ENCODE results near the gene DCLRE1B.
"Not testable (repeated sequence)": the region's sequence is repeated elsewhere in the genome, so short reads cannot be mapped to it uniquely, and the experiment has no call there.

DCLRE1B gene

DNA sequence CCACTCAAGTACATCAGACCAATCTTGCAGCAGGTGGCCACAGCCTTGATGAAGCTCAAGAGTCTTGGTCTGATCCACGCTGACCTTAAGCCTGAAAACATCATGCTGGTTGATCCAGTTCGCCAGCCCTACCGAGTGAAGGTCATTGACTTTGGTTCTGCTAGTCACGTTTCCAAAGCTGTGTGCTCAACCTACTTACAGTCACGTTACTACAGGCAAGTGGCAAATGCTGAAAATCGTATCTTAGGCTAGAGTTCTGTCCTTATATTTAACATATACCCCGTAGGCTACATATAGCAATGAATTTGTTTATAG, 36.1 kb downstream of the DCLRE1B start:
- H3K9me3 ChIP-seq (ENCODE audit: control insufficient read depth, insufficient read depth, low read length): no peaks in the 10 kb centered on the region
- 0 out of 2 replicates have a peak, but pooled peaks cover 6% of the 10 kb centered on the region for H3K36me3 ChIP-seq (ENCODE audit: insufficient read depth, low read length)
- 0 out of 2 replicates have a peak, but pooled peaks cover 7% of the 10 kb centered on the region for H3K4me1 ChIP-seq (ENCODE audit: insufficient read depth, low read length)
- no peak overlapping the region for H3K9ac ChIP-seq (ENCODE audit: low read depth, low read length)

DNA sequence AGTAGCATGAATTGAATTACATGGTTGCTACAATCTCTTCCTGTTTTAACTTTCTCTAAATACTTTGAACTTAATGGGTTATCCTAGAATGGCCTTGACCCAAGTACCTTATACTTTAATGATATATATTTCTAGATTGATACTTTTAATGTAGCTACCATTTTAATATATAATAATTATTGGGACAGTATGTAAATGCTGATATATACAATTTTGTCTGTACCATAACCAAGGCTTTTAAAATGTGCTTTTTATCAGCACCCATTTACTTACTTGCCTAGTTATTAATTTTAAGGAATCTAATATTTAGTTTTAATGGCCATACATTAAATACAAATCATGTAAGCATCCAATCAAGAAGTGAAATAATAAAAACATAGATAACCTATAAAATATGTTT, 37.4 kb downstream of the DCLRE1B start:
- H3K9me3 ChIP-seq (ENCODE audit: control insufficient read depth, insufficient read depth, low read length): no peaks in the 10 kb centered on the region
- H3K4me1 ChIP-seq (ENCODE audit: insufficient read depth, low read length): peaks cover 5% of the 10 kb centered on the region; the same call in 1 of the 2 replicates
- H3K9ac ChIP-seq (ENCODE audit: low read depth, low read length): no peak overlapping the region
- 0 out of 2 replicates have a peak, but pooled peaks cover 6% of the 10 kb centered on the region for H3K36me3 ChIP-seq (ENCODE audit: insufficient read depth, low read length)

DNA sequence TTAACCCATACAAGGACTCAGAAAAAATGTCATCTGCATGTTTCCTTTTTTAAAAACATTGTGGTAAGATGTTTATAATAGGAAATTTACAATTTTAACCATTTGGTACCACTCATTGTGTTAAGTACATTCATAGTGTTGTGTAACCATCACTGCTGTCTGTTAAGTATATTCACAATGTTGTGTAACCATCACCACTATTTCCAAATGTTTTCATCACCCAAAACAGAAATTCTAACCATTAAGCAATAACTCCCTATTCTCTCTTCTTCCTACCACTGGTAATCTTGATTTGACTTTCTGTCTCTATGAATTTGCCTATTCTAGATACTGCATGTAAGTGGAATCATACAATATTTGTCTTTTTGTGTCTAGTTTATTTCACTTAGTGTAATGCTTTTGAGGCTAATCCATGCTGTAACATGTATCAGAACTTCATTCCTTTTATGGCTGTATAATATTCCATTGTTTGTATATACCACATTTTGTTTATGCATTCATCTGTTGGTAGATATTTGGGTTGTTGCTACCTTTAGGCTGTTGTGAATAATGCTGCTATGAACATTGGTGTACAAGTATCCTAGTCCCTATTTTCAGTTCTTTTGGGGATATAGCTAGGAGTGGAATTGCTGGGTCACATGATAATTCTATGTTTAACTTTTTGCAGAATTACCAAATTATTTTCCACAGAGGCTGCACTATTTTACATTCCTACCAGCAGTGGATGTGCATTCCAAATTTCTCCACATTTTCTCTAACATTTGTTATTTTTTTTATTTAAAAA, 38.1 kb downstream of the DCLRE1B start:
- H3K36me3 ChIP-seq (ENCODE audit: insufficient read depth, low read length): 0 out of 2 replicates have a peak, but pooled peaks cover 6% of the 10 kb centered on the region
- no peaks in the 10 kb centered on the region for H3K9me3 ChIP-seq (ENCODE audit: control insufficient read depth, insufficient read depth, low read length)
- H3K4me1 ChIP-seq (ENCODE audit: insufficient read depth, low read length): peaks cover 5% of the 10 kb centered on the region; the same call in 1 of the 2 replicates
- H3K9ac ChIP-seq (ENCODE audit: low read depth, low read length): no peak overlapping the region

- Histone ChIP-seq H3K9ac (ENCODE audit: low read depth, low read length) (no peak overlapping the region), H3K4me1 (ENCODE audit: insufficient read depth, low read length) (peaks cover 5% of the 10 kb centered on the region; the same call in 1 of the 2 replicates), H3K36me3 (ENCODE audit: insufficient read depth, low read length) (0 out of 2 replicates have a peak, but pooled peaks cover 6% of the 10 kb centered on the region), H3K9me3 (ENCODE audit: control insufficient read depth, insufficient read depth, low read length) (no peaks in the 10 kb centered on the region)
These were observed 40.2 kb downstream of the DCLRE1B start for GRCh38 chr1:113945329-113945728.

DNA sequence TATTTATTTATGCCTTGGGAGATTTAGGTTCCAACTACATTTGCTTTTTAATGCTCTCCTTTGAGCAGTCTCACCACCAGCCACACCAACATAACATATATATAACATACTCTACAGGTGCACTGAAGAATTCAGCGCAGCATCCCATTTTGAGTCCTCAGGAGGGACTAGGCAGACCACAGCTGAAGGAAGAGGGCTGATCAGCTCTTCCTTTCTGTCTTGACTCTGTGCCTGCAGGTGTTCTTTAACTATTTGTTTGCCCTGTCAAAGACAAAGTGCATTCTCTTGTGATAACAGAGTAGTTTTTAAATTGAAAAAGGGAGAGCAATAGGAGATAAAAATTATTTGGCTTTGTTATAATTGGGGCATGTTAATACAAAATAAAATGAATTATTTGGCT, 41.0 kb downstream of the DCLRE1B start:
- no peaks in the 10 kb centered on the region for H3K9me3 ChIP-seq (ENCODE audit: control insufficient read depth, insufficient read depth, low read length)
- 0 out of 2 replicates have a peak, but pooled peaks cover 2% of the 10 kb centered on the region for H3K36me3 ChIP-seq (ENCODE audit: insufficient read depth, low read length)
- H3K4me1 ChIP-seq (ENCODE audit: insufficient read depth, low read length): peaks cover 5% of the 10 kb centered on the region; the same call in 1 of the 2 replicates
- H3K9ac ChIP-seq (ENCODE audit: low read depth, low read length): no peak overlapping the region

DNA sequence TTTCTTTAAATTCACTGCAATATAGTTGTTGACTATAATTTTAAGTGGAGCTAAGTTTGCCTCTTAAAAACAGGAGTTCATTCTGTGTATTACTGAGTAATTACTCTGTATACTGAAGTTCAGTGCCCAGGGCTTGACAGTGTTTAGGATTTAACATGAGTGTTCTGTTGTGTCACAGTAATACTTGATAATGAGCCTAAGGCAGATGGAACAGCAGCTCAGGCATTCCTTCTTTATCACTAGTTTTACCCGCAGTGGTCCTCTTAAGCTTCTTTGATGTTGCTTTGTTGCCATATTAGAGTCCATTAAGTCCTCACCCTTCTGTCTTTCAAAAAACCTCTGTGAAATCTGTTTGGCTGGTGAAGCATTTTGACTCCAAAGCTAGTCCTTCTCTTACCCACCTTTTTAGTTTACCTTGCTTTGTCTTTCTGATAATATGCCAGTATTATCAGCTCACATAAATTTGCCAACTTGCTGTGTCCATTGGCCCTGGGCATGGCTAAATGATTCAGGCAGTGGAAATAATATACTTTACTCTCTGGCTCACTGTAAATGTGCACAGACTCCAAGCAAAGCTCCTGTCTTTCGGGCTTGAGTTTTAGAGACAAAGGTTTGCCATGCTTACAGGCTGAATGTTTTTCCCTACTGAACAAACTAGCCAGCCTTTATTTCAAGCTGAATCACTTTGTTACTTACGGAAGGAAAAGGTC, 41.7 kb downstream of the DCLRE1B start:
- Histone ChIP-seq H3K36me3 (ENCODE audit: insufficient read depth, low read length) (no peaks in the 10 kb centered on the region), H3K9me3 (ENCODE audit: control insufficient read depth, insufficient read depth, low read length) (no peaks in the 10 kb centered on the region), H3K4me1 (ENCODE audit: insufficient read depth, low read length) (peaks cover 5% of the 10 kb centered on the region; the same call in 1 of the 2 replicates), H3K9ac (ENCODE audit: low read depth, low read length) (no peak overlapping the region)

DNA sequence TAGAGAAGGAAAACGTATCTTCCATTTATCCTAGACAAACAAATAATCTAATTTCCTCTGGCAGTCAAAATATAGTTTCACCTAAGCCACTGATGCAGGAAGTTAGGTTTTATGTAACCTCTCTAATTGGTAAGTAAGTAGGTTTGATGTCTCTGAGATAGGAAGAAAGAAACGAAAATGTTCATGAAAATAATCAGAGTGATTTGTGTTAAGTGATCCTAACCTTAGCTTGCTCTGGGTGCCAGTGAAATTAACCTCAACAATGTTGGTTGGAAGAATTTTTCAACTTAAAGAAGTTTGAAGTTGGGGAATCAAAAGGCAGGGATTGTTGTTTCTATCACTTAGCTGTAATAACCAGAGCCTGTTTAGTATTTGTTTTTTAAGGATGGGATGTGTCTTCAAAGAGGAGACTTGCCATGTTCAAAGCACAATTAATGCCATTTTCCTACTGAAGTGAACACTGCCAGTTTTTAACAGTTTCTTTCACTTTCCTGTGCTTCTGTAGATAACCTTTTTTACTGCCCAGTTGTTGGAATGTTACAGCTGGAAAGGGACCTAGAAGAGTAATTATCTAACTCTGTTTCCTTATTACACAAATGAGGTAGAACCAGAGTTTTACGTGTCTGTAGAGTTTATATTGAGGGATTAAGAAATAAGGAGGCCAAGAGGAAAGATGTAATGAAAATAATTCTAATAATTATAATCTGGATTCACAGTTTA, 42.4 kb downstream of the DCLRE1B start:
- Histone ChIP-seq H3K9me3 (ENCODE audit: control insufficient read depth, insufficient read depth, low read length) (no peaks in the 10 kb centered on the region), H3K4me1 (ENCODE audit: insufficient read depth, low read length) (peaks cover 5% of the 10 kb centered on the region; the same call in 1 of the 2 replicates), H3K36me3 (ENCODE audit: insufficient read depth, low read length) (no peaks in the 10 kb centered on the region), H3K9ac (ENCODE audit: low read depth, low read length) (no peak overlapping the region)

DNA sequence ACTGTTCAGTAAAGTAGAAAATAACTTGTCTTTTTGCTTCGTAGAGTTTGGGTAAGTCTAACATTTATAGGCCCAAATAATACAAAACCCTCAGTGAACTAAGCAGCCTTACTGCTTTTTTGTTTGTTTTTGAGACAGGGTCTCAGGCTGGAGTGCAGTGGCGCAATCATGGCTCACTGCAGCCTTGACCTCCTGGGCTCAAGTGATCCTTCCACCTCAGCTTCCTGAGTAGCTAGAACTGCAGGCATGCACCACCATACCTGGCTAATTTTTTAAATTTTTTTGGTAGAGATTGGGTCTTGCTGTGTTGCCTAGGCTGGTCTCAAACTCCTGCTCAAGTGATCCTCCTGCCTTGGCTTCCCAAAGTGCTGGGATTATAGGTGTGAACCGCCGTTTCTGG, 43.0 kb downstream of the DCLRE1B start:
- not testable (repeated sequence) for H3K9ac ChIP-seq (ENCODE audit: low read depth, low read length); H3K36me3 ChIP-seq (ENCODE audit: insufficient read depth, low read length); H3K4me1 ChIP-seq (ENCODE audit: insufficient read depth, low read length); H3K9me3 ChIP-seq (ENCODE audit: control insufficient read depth, insufficient read depth, low read length)

DNA sequence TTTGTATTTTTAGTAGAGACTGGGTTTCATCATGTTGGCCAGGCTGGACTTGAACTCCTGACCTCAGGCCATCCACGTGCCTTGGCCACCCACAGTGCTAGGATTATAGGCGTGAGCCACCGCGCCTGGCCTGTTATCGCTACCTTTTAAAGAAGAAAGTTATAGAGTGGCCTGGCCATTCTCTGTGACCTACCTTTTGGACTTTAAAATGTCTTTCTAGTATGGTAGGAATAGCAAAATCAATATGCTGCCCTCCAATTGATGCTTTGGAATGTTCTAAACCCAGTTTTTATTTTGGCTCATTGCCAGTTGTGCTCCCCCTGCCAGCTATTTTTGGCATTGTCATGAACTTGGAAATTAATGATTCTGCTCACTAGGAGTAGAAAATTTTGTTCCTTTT, 43.9 kb downstream of the DCLRE1B start:
- H3K36me3 ChIP-seq (ENCODE audit: insufficient read depth, low read length): no peaks in the 10 kb centered on the region
- no peaks in the 10 kb centered on the region for H3K9me3 ChIP-seq (ENCODE audit: control insufficient read depth, insufficient read depth, low read length)
- H3K4me1 ChIP-seq (ENCODE audit: insufficient read depth, low read length): peaks cover 5% of the 10 kb centered on the region; the same call in 1 of the 2 replicates
- H3K9ac ChIP-seq (ENCODE audit: low read depth, low read length): no peak overlapping the region

GRCh38 chr1:113950908-113951307, 45.8 kb downstream of the DCLRE1B start:
- Histone ChIP-seq H3K4me1 (ENCODE audit: insufficient read depth, low read length) (peaks cover 4% of the 10 kb centered on the region; the same call in 1 of the 2 replicates), H3K9me3 (ENCODE audit: control insufficient read depth, insufficient read depth, low read length) (no peaks in the 10 kb centered on the region), H3K9ac (ENCODE audit: low read depth, low read length) (no peak overlapping the region), H3K36me3 (ENCODE audit: insufficient read depth, low read length) (no peaks in the 10 kb centered on the region)

- no peak overlapping the region for H3K9ac ChIP-seq (ENCODE audit: low read depth, low read length)
- no peaks in the 10 kb centered on the region; the same call in 1 of the 2 replicates for H3K36me3 ChIP-seq (ENCODE audit: insufficient read depth, low read length)
- H3K9me3 ChIP-seq (ENCODE audit: control insufficient read depth, insufficient read depth, low read length): no peaks in the 10 kb centered on the region
- no peaks in the 10 kb centered on the region; the same call in 1 of the 2 replicates for H3K4me1 ChIP-seq (ENCODE audit: insufficient read depth, low read length)
These were observed 46.6 kb downstream of the DCLRE1B start for GRCh38 chr1:113951719-113952118.

DNA sequence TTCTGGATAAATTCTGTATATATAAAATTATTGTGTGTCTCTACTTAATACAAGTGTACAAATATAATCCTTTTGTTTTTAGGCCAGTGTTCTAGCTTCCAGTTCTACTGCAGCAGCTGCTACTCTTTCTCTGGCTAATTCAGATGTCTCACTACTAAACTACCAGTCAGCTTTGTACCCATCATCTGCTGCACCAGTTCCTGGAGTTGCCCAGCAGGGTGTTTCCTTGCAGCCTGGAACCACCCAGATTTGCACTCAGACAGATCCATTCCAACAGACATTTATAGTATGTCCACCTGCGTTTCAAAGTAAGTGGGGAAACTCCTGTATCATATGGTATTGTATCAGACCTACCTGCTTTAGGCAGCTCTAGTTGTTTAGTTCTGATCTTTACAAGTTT, 52.9 kb downstream of the DCLRE1B start:
- no peak overlapping the region for H3K9ac ChIP-seq (ENCODE audit: low read depth, low read length)
- no peaks in the 10 kb centered on the region for H3K9me3 ChIP-seq (ENCODE audit: control insufficient read depth, insufficient read depth, low read length)
- H3K4me1 ChIP-seq (ENCODE audit: insufficient read depth, low read length): no peaks in the 10 kb centered on the region
- peaks cover 5% of the 10 kb centered on the region for H3K36me3 ChIP-seq (ENCODE audit: insufficient read depth, low read length)

DNA sequence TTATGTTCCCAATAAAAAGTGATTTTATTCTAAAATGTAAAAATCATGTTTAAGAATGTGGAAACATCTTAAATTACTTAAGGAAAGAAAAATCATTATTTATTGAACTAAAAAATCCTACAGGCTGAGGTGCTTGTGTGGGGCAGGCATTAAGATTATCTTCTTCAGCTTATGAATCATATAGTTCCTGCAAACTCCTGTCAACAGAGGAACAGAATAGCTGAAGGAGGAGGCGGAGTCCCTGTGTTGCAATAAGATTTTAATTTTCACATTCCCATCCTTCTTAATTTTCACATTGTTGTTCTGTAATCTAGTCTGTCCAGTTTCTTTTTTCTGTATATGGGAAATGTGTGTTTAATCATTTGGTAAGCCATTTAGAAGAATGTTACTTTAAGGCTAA, 53.6 kb downstream of the DCLRE1B start:
- Histone ChIP-seq H3K9ac (ENCODE audit: low read depth, low read length) (no peak overlapping the region), H3K36me3 (ENCODE audit: insufficient read depth, low read length) (peaks cover 5% of the 10 kb centered on the region), H3K9me3 (ENCODE audit: control insufficient read depth, insufficient read depth, low read length) (no peaks in the 10 kb centered on the region), H3K4me1 (ENCODE audit: insufficient read depth, low read length) (no peaks in the 10 kb centered on the region)

GRCh38 chr1:113963281-113963906, 58.3 kb downstream of the DCLRE1B start:
- no peaks in the 10 kb centered on the region for H3K9me3 ChIP-seq (ENCODE audit: control insufficient read depth, insufficient read depth, low read length)
- no peaks in the 10 kb centered on the region; the same call in 1 of the 2 replicates for H3K4me1 ChIP-seq (ENCODE audit: insufficient read depth, low read length)
- H3K9ac ChIP-seq (ENCODE audit: low read depth, low read length): no peak overlapping the region
- peaks cover 3% of the 10 kb centered on the region for H3K36me3 ChIP-seq (ENCODE audit: insufficient read depth, low read length)

Measured in ES-I3 (cell line).